ENCODE results near the gene MBD6. TPM values are rescaled to one million over a fixed set of nuclear protein-coding genes. Genes with fewer than 3 reads are reported as not detected.
"Not testable (repeated sequence)": the region's sequence is repeated elsewhere in the genome, so short reads cannot be mapped to it uniquely, and the experiment has no call there.

MBD6 gene
- total RNA-seq, 2 experiments from 2014 or later, result 94.2 to 96.7 TPM

GRCh38 chr12:57553343-57554202 is 30.9 kb downstream of the MBD6 start:
- H3K27me3 Mint-ChIP-seq, result peaks cover 23% of the 10 kb centered on the region
- peaks cover 1% of the 10 kb centered on the region for H3K36me3 Mint-ChIP-seq
- ATAC-seq (ENCODE audit: low read depth) (no peak), DNase-seq (no peak)
- H3K9me3 Mint-ChIP-seq, result no peaks in the 10 kb centered on the region
- no peak overlapping the region for H3K27ac Mint-ChIP-seq
- POLR2A ChIA-PET, result no interaction called here
- H3K4me1 Mint-ChIP-seq, result peaks cover 13% of the 10 kb centered on the region
- H3K4me3 Mint-ChIP-seq, result no peak overlapping the region

GRCh38 chr12:57554453-57554852 is 31.8 kb downstream of the MBD6 start:
- H3K36me3 Mint-ChIP-seq, result peaks cover 1% of the 10 kb centered on the region
- no peaks in the 10 kb centered on the region for H3K9me3 Mint-ChIP-seq
- no peak overlapping the region for H3K4me3 Mint-ChIP-seq
- POLR2A ChIA-PET, result no interaction called here
- ATAC-seq (ENCODE audit: low read depth) (no peak), DNase-seq (no peak)
- H3K27ac Mint-ChIP-seq, result no peak overlapping the region
- H3K4me1 Mint-ChIP-seq, result peaks cover 9% of the 10 kb centered on the region
- peaks cover 14% of the 10 kb centered on the region for H3K27me3 Mint-ChIP-seq

GRCh38 chr12:57554897-57555296 is 32.3 kb downstream of the MBD6 start:
- DNase-seq, result no peak
- Mint-ChIP-seq H3K4me1 (peaks cover 10% of the 10 kb centered on the region), H3K9me3 (no peaks in the 10 kb centered on the region), H3K36me3 (peaks cover 1% of the 10 kb centered on the region), H3K27ac (no peak overlapping the region), H3K4me3 (no peak overlapping the region), H3K27me3 (peaks cover 13% of the 10 kb centered on the region)
- no peak for ATAC-seq (ENCODE audit: low read depth)
- POLR2A ChIA-PET, result no interaction called here

GRCh38 chr12:57558864-57559263 is 36.2 kb downstream of the MBD6 start:
- POLR2A ChIA-PET, result no interaction called here

GRCh38 chr12:57560516-57560915 is 37.9 kb downstream of the MBD6 start:
- Mint-ChIP-seq H3K27me3 (peaks cover 11% of the 10 kb centered on the region), H3K4me3 (no peak overlapping the region), H3K36me3 (no peaks in the 10 kb centered on the region), H3K27ac (no peak overlapping the region), H3K9me3 (no peaks in the 10 kb centered on the region), H3K4me1 (peaks cover 8% of the 10 kb centered on the region)
- POLR2A ChIA-PET, result no interaction called here
- DNase-seq, result no peak
- ATAC-seq (ENCODE audit: low read depth), result no peak

More at GRCh38 chr12:57558864-57559263, 36.2 kb downstream of the MBD6 start:
- DNase-seq (no peak), ATAC-seq (ENCODE audit: low read depth) (no peak)
- Mint-ChIP-seq H3K4me1 (peaks cover 8% of the 10 kb centered on the region), H3K27ac (no peak overlapping the region), H3K4me3 (no peak overlapping the region), H3K9me3 (no peaks in the 10 kb centered on the region), H3K36me3 (peaks cover 1% of the 10 kb centered on the region), H3K27me3 (peaks cover 15% of the 10 kb centered on the region)

- H3K9me3 Mint-ChIP-seq; H3K27ac Mint-ChIP-seq; DNase-seq; H3K36me3 Mint-ChIP-seq; H3K4me1 Mint-ChIP-seq; POLR2A ChIA-PET; ATAC-seq (ENCODE audit: low read depth); H3K4me3 Mint-ChIP-seq: not testable (repeated sequence)
- H3K27me3 Mint-ChIP-seq, result peaks cover 11% of the 10 kb centered on the region
These were observed 38.5 kb downstream of the MBD6 start for GRCh38 chr12:57561117-57561516.

GRCh38 chr12:57563358-57563757 is 40.7 kb downstream of the MBD6 start:
- Mint-ChIP-seq H3K36me3 (no peaks in the 10 kb centered on the region), H3K9me3 (no peaks in the 10 kb centered on the region), H3K4me1 (peaks cover 8% of the 10 kb centered on the region), H3K4me3 (no peak overlapping the region), H3K27me3 (peaks cover 11% of the 10 kb centered on the region), H3K27ac (no peak overlapping the region)
- no peak for DNase-seq
- ATAC-seq (ENCODE audit: low read depth), result no peak
- POLR2A ChIA-PET, result no interaction called here

GRCh38 chr12:57564178-57564740 is 41.6 kb downstream of the MBD6 start:
- no peak for DNase-seq
- H3K4me1 Mint-ChIP-seq, result peaks cover 8% of the 10 kb centered on the region
- no peak for ATAC-seq (ENCODE audit: low read depth)
- H3K9me3 Mint-ChIP-seq, result no peaks in the 10 kb centered on the region
- no peak overlapping the region for H3K27ac Mint-ChIP-seq
- H3K27me3 Mint-ChIP-seq, result peaks cover 11% of the 10 kb centered on the region
- H3K36me3 Mint-ChIP-seq, result no peaks in the 10 kb centered on the region
- no peak overlapping the region for H3K4me3 Mint-ChIP-seq
- POLR2A ChIA-PET, result interaction anchor here (0.7 kb wide), 1 partner anchor 144 kb away, joined by 3 read pairs; no protein-coding TSS in a partner anchor

- POLR2A ChIA-PET, result no interaction called here
- ATAC-seq (ENCODE audit: low read depth) (no peak), DNase-seq (no peak)
- H3K36me3 Mint-ChIP-seq, result no peaks in the 10 kb centered on the region
- H3K4me1 Mint-ChIP-seq, result peaks cover 1% of the 10 kb centered on the region
- no peaks in the 10 kb centered on the region for H3K9me3 Mint-ChIP-seq
- H3K4me3 Mint-ChIP-seq, result no peak overlapping the region
- no peaks in the 10 kb centered on the region for H3K27me3 Mint-ChIP-seq
- no peak overlapping the region for H3K27ac Mint-ChIP-seq
These were observed 46.2 kb downstream of the MBD6 start for GRCh38 chr12:57568838-57569237.

GRCh38 chr12:57569858-57570257 is 47.2 kb downstream of the MBD6 start:
- no peaks in the 10 kb centered on the region for H3K9me3 Mint-ChIP-seq
- ATAC-seq (ENCODE audit: low read depth) (no peak), DNase-seq (no peak)
- POLR2A ChIA-PET, result no interaction called here
- peaks cover 1% of the 10 kb centered on the region for H3K4me1 Mint-ChIP-seq
- no peak overlapping the region for H3K4me3 Mint-ChIP-seq
- H3K27me3 Mint-ChIP-seq, result no peaks in the 10 kb centered on the region
- no peaks in the 10 kb centered on the region for H3K36me3 Mint-ChIP-seq
- no peak overlapping the region for H3K27ac Mint-ChIP-seq

- POLR2A ChIA-PET; H3K27ac Mint-ChIP-seq; H3K4me1 Mint-ChIP-seq; H3K36me3 Mint-ChIP-seq; H3K27me3 Mint-ChIP-seq; H3K4me3 Mint-ChIP-seq; H3K9me3 Mint-ChIP-seq; DNase-seq; ATAC-seq (ENCODE audit: low read depth): not testable (repeated sequence)
These were observed 47.8 kb downstream of the MBD6 start for GRCh38 chr12:57570438-57570837.

- H3K4me1 Mint-ChIP-seq, result peaks cover 1% of the 10 kb centered on the region
- no peaks in the 10 kb centered on the region for H3K27me3 Mint-ChIP-seq
- no peak overlapping the region for H3K27ac Mint-ChIP-seq
- no peak for DNase-seq
- POLR2A ChIA-PET, result interaction anchor here (0.6 kb wide), 1 partner anchor 21 kb away, joined by 3 read pairs; no protein-coding TSS in a partner anchor
- H3K9me3 Mint-ChIP-seq, result no peaks in the 10 kb centered on the region
- H3K36me3 Mint-ChIP-seq, result no peaks in the 10 kb centered on the region
- H3K4me3 Mint-ChIP-seq, result no peak overlapping the region
- ATAC-seq (ENCODE audit: low read depth), result no peak
These were observed 49.5 kb downstream of the MBD6 start for GRCh38 chr12:57571926-57572762.

- DNase-seq, result no peak
- Mint-ChIP-seq H3K9me3 (no peaks in the 10 kb centered on the region), H3K36me3 (no peaks in the 10 kb centered on the region), H3K4me3 (no peak overlapping the region), H3K27ac (no peak overlapping the region), H3K27me3 (no peaks in the 10 kb centered on the region), H3K4me1 (peaks cover 4% of the 10 kb centered on the region)
- ATAC-seq (ENCODE audit: low read depth), result no peak
- POLR2A ChIA-PET, result no interaction called here
These were observed 52.2 kb downstream of the MBD6 start for GRCh38 chr12:57574795-57575194.
